ENCODE data around the gene DUSP2.

The DUSP2 gene

GRCh38 chr2:96145036-96145847 is at the start of gene DUSP2:
TSS of gene DUSP2 (minus strand) at chr2:96145440. CDS start at chr2:96145354, 86 bp downstream.
- DNase-seq (ENCODE audit: low read depth): peak; percentile 44

GRCh38 chr2:96191937-96192670 is 46.9 kb upstream of the DUSP2 start:
- no peak for DNase-seq (ENCODE audit: low read depth)

- DNase-seq (ENCODE audit: low read depth): no peak
These were observed 43.7 kb upstream of the DUSP2 start for GRCh38 chr2:96188821-96189526.

GRCh38 chr2:96186562-96186961 is 41.3 kb upstream of the DUSP2 start:
- no peak for DNase-seq (ENCODE audit: low read depth)

- no peak for DNase-seq (ENCODE audit: low read depth)
These were observed 40.3 kb upstream of the DUSP2 start for GRCh38 chr2:96185516-96185915.

- DNase-seq (ENCODE audit: low read depth): no peak
These were observed 39.7 kb upstream of the DUSP2 start for GRCh38 chr2:96184989-96185388.

GRCh38 chr2:96184188-96184587 is 38.9 kb upstream of the DUSP2 start:
- DNase-seq (ENCODE audit: low read depth): no peak

- no peak for DNase-seq (ENCODE audit: low read depth)
These were observed 36.3 kb upstream of the DUSP2 start for GRCh38 chr2:96181529-96181928.

GRCh38 chr2:96180521-96180920 is 35.3 kb upstream of the DUSP2 start:
- no peak for DNase-seq (ENCODE audit: low read depth)

- no peak for DNase-seq (ENCODE audit: low read depth)
These were observed 34.8 kb upstream of the DUSP2 start for GRCh38 chr2:96180002-96180401.

GRCh38 chr2:96176661-96177060 is 31.4 kb upstream of the DUSP2 start:
- peak; percentile 54 for DNase-seq (ENCODE audit: low read depth)

- DNase-seq (ENCODE audit: low read depth): peak; percentile 58
These were observed 30.7 kb upstream of the DUSP2 start for GRCh38 chr2:96175951-96176350.

GRCh38 chr2:96174251-96175144 is 29.3 kb upstream of the DUSP2 start:
- peak; percentile 27 for DNase-seq (ENCODE audit: low read depth)

GRCh38 chr2:96171831-96172230 is 26.6 kb upstream of the DUSP2 start:
- no peak for DNase-seq (ENCODE audit: low read depth)

- DNase-seq (ENCODE audit: low read depth): no peak
These were observed 25.4 kb upstream of the DUSP2 start for GRCh38 chr2:96170626-96171025.

- DNase-seq (ENCODE audit: low read depth): no peak
These were observed 24.7 kb upstream of the DUSP2 start for GRCh38 chr2:96169868-96170507.

- no peak for DNase-seq (ENCODE audit: low read depth)
These were observed 22.3 kb upstream of the DUSP2 start for GRCh38 chr2:96167407-96168013.

- DNase-seq (ENCODE audit: low read depth): no peak
These were observed 19.4 kb upstream of the DUSP2 start for GRCh38 chr2:96164459-96165184.

GRCh38 chr2:96163768-96164429 is 18.7 kb upstream of the DUSP2 start:
- DNase-seq (ENCODE audit: low read depth): no peak

GRCh38 chr2:96163415-96163767 is 18.2 kb upstream of the DUSP2 start:
- DNase-seq (ENCODE audit: low read depth): no peak
